ENCODE measurements around the gene CELF2.

DNA sequence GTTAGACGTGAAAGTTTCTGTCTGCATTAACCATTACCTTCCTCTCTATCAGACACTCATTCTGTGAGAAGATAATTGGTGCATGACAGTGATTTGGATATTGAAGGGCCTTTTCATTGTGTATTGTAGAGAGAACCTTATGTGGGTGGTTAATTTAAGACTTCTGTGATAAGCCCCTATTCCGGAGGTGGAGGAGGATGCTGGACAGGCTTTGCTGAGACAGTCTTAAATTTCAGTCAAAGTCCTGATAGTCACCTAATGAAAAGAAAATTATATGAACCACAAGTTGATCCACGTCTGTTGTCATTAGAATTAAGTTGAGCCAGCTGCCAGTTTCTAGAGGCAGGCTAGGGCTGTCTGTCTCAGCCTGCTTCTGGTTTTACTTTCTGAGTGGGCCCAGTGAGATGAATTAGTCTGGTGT lies 62.9 kb downstream of the CELF2 start:
- TF ChIP-seq, protein P1, sequence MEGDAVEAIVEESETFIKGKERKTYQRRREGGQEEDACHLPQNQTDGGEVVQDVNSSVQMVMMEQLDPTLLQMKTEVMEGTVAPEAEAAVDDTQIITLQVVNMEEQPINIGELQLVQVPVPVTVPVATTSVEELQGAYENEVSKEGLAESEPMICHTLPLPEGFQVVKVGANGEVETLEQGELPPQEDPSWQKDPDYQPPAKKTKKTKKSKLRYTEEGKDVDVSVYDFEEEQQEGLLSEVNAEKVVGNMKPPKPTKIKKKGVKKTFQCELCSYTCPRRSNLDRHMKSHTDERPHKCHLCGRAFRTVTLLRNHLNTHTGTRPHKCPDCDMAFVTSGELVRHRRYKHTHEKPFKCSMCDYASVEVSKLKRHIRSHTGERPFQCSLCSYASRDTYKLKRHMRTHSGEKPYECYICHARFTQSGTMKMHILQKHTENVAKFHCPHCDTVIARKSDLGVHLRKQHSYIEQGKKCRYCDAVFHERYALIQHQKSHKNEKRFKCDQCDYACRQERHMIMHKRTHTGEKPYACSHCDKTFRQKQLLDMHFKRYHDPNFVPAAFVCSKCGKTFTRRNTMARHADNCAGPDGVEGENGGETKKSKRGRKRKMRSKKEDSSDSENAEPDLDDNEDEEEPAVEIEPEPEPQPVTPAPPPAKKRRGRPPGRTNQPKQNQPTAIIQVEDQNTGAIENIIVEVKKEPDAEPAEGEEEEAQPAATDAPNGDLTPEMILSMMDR (IDR thresholded peaks at IDR 0.05), result no peak
- no peak for TF ChIP-seq POLR2A (IDR thresholded peaks at IDR 0.05)

Data from suprapubic skin (tissue), 3 donors.